Naive thymus-derived CD8-positive, alpha-beta T cell (primary cell): ENCODE results near the gene C1QL4. TPM values are rescaled to one million over a fixed set of nuclear protein-coding genes. Genes with fewer than 3 reads are reported as not detected.
A peak's percentile ranks its signal among the peaks of the same experiment; 100 is the strongest.
"Not testable (repeated sequence)": the region's sequence is repeated elsewhere in the genome, so short reads cannot be mapped to it uniquely, and the experiment has no call there.

ENCODE experiments used
- ATAC-seq, 2 donors: fragments of 150-1000 bp; cut with Tn5 transposase in 1 of 2; sonication (Bioruptor Pico), chemical (Tn5 transposase) in 1 of 2; 1 replicate in 1 of 2; 2 replicates in 1 of 2; pipeline ENCODE4 v1.10.0; 2021; ENCODE audit warnings: mild to moderate bottlenecking in 2 of 2, moderate library complexity in 2 of 2
- POLR2A ChIA-PET: fragments of 350-600 bp; sonication (Branson Sonifier 250); formaldehyde crosslinking; loops from one replicate; lab custom pipeline; 2021; ENCODE audit warnings: antibody characterized with exemption; lab: Charles Lee
- DNase-seq, 10 donors: peaks; one replicate each; pipeline versions ENCODE4 v3.0.0 to v3.0.0-alpha.2; 2020 to 2022
- H3K27ac Mint-ChIP-seq, 10 donors: one replicate each; pipeline ENCODE4 v1.8.0; 2020 to 2022; ENCODE audit warnings: mild to moderate bottlenecking in 10 of 10, mixed read lengths in 10 of 10, moderate library complexity in 4 of 10, inconsistent platforms in 1 of 10
- H3K27me3 Mint-ChIP-seq, 5 donors: one replicate each; pipeline ENCODE4 v1.8.0; 2021 to 2022; ENCODE audit warnings: mixed read lengths in 5 of 5
- H3K36me3 Mint-ChIP-seq, 3 donors: one replicate each; pipeline ENCODE4 v1.8.0; 2020 to 2022; ENCODE audit warnings: mixed read lengths in 3 of 3, mild to moderate bottlenecking in 2 of 3, inconsistent platforms in 1 of 3
- H3K4me1 Mint-ChIP-seq, 4 donors: one replicate each; pipeline ENCODE4 v1.8.0; 2021 to 2022; ENCODE audit warnings: mixed read lengths in 4 of 4
- H3K4me3 Mint-ChIP-seq, 10 donors: one replicate each; pipeline ENCODE4 v1.8.0; 2020 to 2022; ENCODE audit warnings: mild to moderate bottlenecking in 10 of 10, mixed read lengths in 10 of 10, moderate library complexity in 6 of 10, inconsistent platforms in 1 of 10
- H3K9me3 Mint-ChIP-seq, 9 donors: one replicate each; pipeline ENCODE4 v1.8.0; 2020 to 2022; ENCODE audit warnings: mixed read lengths in 9 of 9, mild to moderate bottlenecking in 3 of 9, inconsistent platforms in 1 of 9, moderate library complexity in 1 of 9
- polyA plus RNA-seq, 3 donors: library from polyadenylated mRNA; unstranded; fragments of 300-500 nt; fragmentation: Illumina TruSeq; gene quantifications; one replicate each; pipeline ENCODE4 v1.2.3, GENCODE V29; 2021
- total RNA-seq, 8 experiments: library from RNA in 2 of 8; stranded (reverse) in 2 of 8; gene quantifications; one replicate each; pipeline ENCODE4 v1.2.3 and lab custom pipeline; 2021 to 2026

The C1QL4 gene
- total and polyA plus RNA-seq, 5 experiments from 2014 or later: not detected

DNA sequence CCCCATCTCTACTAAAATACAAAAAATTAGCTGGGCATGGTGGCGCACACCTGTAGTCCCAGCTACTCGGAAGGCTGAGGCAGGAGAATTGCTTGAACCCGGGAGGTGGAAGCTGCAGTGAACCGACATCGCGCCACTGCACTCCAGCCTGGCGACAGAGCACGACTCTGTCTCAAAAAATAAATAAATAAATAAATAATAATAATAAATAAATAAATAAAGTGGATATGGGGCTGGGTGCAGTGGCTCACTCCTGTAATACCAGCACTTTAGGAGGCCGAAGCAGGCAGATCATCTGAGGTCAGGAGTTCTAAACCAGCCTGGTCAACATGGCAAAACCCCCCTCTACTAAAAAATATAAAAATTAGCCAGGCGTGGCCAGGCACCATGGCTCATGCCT is 19.9 kb downstream of the C1QL4 start:
- H3K27ac Mint-ChIP-seq, POLR2A ChIA-PET, DNase-seq, H3K36me3 Mint-ChIP-seq, H3K4me3 Mint-ChIP-seq, H3K9me3 Mint-ChIP-seq, ATAC-seq, H3K4me1 Mint-ChIP-seq: not testable (repeated sequence)
- peaks cover 2 to 14% (median 3%) of the 10 kb centered on the region in 5 donors for H3K27me3 Mint-ChIP-seq

DNA sequence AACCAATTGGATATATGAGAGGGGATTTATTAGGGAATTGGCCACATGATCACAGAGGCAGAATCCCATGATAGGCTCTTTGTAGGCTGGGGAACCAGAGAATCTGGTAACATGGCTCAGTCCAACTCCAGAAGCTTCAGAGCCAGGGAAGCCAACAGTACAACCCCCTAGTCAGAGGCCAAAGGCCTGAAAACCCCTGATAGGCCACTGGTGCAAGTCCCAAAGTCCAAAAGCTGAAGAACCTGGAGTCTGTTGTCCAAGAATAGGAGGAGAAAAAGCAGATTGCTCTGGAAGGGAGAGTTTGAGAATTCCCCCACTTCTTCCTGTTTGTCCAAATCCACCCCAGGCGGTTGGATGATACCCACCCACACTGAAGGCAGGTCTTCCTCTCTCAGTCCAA is 22.2 kb downstream of the C1QL4 start:
- peak overlapping the region in 1 of 10 donors; percentile 47 for H3K27ac Mint-ChIP-seq
- no peaks in the 10 kb centered on the region for H3K36me3 Mint-ChIP-seq
- ATAC-seq (no peak), DNase-seq (no peak)
- POLR2A ChIA-PET: interaction anchor here (0.7 kb wide), 1 partner anchor 21 kb away, joined by 3 read pairs; no protein-coding TSS in a partner anchor
- no peaks in the 10 kb centered on the region for H3K9me3 Mint-ChIP-seq
- H3K27me3 Mint-ChIP-seq: peaks cover 2 to 15% (median 8%) of the 10 kb centered on the region in 5 donors
- H3K4me1 Mint-ChIP-seq: no peaks in the 10 kb centered on the region
- no peak overlapping the region for H3K4me3 Mint-ChIP-seq

DNA sequence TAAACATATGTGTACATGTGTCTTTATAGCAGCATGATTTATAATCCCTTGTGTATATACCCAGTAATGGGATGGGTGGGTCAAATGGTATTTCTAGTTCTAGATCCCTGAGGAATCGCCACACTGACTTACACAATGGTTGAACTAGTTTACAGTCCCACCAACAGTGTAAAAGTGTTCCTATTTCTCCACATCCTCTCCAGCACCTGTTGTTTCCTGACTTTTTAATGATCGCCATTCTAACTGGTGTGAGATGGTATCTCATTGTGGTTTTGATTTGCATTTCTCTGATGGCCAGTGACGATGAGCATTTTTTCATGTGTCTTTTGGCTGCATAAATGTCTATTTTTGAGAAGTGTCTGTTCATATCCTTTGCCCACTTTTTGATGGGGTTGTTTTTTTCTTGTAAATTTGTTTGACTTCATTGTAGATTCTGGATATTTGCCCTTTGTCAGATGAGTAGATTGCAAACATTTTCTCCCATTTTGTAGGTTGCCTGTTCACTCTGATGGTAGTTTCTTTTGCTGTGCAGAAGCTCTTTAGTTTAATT is 26.5 kb downstream of the C1QL4 start:
- H3K27me3 Mint-ChIP-seq: peaks cover 13 to 52% (median 22%) of the 10 kb centered on the region in 5 donors
- H3K4me1 Mint-ChIP-seq, H3K36me3 Mint-ChIP-seq, POLR2A ChIA-PET, H3K4me3 Mint-ChIP-seq, ATAC-seq, H3K27ac Mint-ChIP-seq, DNase-seq, H3K9me3 Mint-ChIP-seq: not testable (repeated sequence)

DNA sequence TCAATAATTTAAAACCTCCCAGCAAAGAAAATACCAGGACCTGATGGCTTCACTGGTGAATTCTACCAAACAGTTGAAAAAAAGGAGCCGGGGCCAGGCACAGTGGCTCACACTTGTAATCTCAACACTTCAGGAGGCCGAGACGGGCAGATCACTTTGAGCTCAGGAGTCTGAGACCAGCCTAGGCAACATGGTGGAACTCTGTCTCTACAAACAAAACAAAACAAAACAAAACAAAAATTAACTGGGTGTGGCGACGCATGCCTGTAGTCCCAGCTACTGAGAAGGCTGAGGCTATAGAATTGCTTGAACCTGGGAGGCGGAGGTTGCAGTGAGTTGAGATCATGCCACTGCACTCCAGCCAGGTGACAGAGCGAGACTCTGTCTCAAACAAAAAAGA is 27.6 kb downstream of the C1QL4 start:
- DNase-seq: no peak
- H3K4me3 Mint-ChIP-seq: no peak overlapping the region
- no peak for ATAC-seq
- peak overlapping the region in 1 of 10 donors; percentile 34 for H3K27ac Mint-ChIP-seq
- POLR2A ChIA-PET: no interaction called here
- no peaks in the 10 kb centered on the region for H3K9me3 Mint-ChIP-seq
- H3K36me3 Mint-ChIP-seq: no peaks in the 10 kb centered on the region
- peaks cover 14 to 54% (median 23%) of the 10 kb centered on the region in 5 donors for H3K27me3 Mint-ChIP-seq
- H3K4me1 Mint-ChIP-seq: no peaks in the 10 kb centered on the region

DNA sequence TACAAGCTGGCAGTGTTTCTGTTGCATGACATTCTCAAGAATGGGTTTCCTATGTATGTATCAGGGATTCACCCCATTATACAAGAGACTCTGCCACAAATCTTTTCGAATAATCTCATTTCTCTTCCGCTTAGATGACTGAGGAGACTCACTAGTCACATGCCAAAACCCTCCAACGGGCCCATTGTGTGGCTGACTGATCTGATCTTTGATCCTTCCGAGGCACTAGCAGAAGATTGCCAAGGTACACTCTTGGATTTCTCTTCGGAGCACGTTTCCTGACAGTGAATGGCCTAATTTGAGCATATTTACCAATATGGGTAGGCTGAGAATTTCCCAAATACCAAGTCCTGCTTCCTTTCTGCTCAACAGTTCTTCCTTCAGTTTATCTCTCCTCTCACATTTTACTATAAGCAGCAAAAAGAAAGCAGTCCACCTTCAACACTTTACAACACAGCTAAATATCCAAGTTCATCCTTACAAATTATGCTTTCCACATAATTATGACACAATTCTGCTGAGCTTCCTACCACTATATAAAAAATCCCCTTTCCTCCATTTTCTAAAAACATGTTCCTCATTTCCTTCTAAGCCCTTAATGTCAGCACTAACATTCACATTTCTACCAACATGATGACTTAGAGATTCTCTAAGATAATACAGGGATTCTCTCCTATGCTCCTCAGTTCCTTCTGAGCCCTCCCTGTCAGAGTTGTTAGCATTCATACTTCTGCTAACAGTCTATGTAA is 31.1 kb downstream of the C1QL4 start:
- no peaks in the 10 kb centered on the region for H3K36me3 Mint-ChIP-seq
- no peak overlapping the region for H3K4me3 Mint-ChIP-seq
- DNase-seq (no peak), ATAC-seq (no peak)
- peaks cover 26 to 71% (median 35%) of the 10 kb centered on the region in 5 donors for H3K27me3 Mint-ChIP-seq
- H3K9me3 Mint-ChIP-seq: no peaks in the 10 kb centered on the region
- POLR2A ChIA-PET: no interaction called here
- H3K4me1 Mint-ChIP-seq: no peaks in the 10 kb centered on the region
- no peak overlapping the region for H3K27ac Mint-ChIP-seq

DNA sequence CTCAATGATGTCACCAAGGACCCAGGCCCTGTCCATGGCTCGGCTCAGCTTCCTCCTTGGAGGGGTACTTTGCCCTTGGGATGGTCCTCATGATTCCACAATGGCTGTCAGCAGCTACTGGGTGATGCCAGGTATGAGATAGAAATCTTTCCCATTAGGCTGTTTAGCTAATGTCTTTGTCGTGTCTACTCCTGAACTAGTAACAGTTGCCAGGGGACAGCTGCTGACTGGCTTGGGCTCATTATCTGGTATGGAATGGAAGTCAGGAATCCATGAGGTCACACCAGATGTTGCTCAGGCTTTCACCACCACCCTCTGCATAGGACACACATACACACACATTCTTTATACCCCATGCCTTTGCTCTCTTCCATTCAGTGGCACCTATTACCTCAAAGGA is 32.8 kb downstream of the C1QL4 start:
- Mint-ChIP-seq H3K9me3 (no peaks in the 10 kb centered on the region), H3K4me1 (no peaks in the 10 kb centered on the region), H3K27ac (no peak overlapping the region), H3K27me3 (peaks cover 27 to 73% (median 39%) of the 10 kb centered on the region in 5 donors), H3K4me3 (no peak overlapping the region), H3K36me3 (no peaks in the 10 kb centered on the region)
- POLR2A ChIA-PET: no interaction called here
- ATAC-seq (no peak), DNase-seq (no peak)

DNA sequence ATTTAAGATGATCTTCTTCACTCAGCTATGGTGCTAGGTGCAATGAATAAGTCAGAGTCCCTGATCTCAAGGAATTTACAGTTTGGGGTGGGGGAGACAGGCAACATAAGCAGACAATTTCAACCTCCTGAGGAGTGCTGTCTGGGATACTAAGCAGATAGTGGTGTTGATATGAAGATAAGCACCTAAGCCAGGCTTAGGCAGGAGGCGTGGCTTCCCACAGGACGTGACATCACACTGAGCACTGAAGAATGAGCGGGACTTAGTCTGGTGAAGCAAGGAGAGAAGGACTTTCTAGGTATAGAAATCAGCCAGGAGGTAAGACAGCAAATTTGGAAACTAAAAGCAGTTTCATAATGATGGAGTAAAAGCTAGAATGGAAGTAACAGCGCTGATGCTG is 35.2 kb downstream of the C1QL4 start:
- Mint-ChIP-seq H3K9me3 (no peaks in the 10 kb centered on the region), H3K27me3 (peaks cover 34 to 76% (median 48%) of the 10 kb centered on the region in 5 donors), H3K36me3 (peaks cover 0 to 3% (median 0%) of the 10 kb centered on the region in 3 donors), H3K4me1 (peaks cover 4 to 17% (median 13%) of the 10 kb centered on the region in 4 donors), H3K27ac (no peak overlapping the region), H3K4me3 (no peak overlapping the region)
- no peak for ATAC-seq
- POLR2A ChIA-PET: no interaction called here
- no peak for DNase-seq

DNA sequence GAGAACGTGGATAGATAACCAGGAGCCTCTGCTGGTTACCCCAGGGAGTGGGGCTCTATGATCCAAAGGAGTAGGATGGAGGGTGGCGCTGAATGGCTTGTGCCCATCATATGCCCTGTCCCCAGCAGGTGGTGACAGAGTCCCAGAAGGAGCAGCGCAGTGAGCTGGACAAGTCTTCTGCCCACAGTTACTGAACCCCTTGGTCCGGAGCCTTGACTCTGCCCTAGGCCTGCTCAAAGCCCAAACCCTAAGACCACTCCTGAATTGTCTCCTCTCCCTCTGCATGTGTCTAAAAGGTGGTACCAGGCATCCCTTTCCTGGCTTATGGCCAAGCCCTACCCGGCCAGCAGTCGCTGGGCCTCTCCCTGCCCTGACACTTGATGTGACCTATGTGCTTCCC is 38.8 kb downstream of the C1QL4 start:
- H3K27ac Mint-ChIP-seq: peak overlapping the region in 1 of 10 donors; percentile 25
- POLR2A ChIA-PET: no interaction called here
- peak overlapping the region in 7 of 10 donors; percentile 7 to 78 (median 53) for H3K4me3 Mint-ChIP-seq
- H3K36me3 Mint-ChIP-seq: peaks cover 0 to 3% (median 0%) of the 10 kb centered on the region in 3 donors
- H3K27me3 Mint-ChIP-seq: peaks cover 35 to 88% (median 46%) of the 10 kb centered on the region in 5 donors
- peaks cover 4 to 23% (median 21%) of the 10 kb centered on the region in 4 donors for H3K4me1 Mint-ChIP-seq
- H3K9me3 Mint-ChIP-seq: no peaks in the 10 kb centered on the region
- ATAC-seq: no peak
- DNase-seq: no peak

DNA sequence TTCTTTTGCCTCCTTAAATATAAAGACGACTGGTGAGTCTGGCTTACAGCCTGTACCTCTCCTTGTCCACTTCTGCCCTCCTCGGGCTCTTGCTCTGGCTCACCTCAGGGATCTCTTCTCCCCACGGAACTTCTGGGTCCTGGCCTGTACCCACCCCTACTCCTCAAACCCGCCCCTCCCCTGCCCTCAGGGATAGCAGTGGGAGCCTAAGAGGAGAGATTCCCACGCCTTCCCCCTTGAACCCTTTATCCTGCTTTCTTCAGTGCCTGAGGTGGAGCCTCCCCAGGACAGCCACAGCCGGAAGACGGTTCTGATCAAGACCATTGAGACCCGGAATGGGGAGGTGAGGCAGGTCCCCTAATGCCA is 39.3 kb downstream of the C1QL4 start:
- POLR2A ChIA-PET: interaction anchor here (1.5 kb wide), 1 partner anchor 50 kb away, joined by 3 read pairs; no protein-coding TSS in a partner anchor
- Mint-ChIP-seq H3K36me3 (peaks cover 0 to 3% (median 0%) of the 10 kb centered on the region in 3 donors), H3K9me3 (no peaks in the 10 kb centered on the region), H3K27ac (peak overlapping the region in 1 of 10 donors; percentile 9), H3K4me3 (peak overlapping the region in 8 of 10 donors; percentile 7 to 78 (median 51)), H3K4me1 (peaks cover 4 to 23% (median 21%) of the 10 kb centered on the region in 4 donors), H3K27me3 (peaks cover 30 to 86% (median 42%) of the 10 kb centered on the region in 5 donors)
- ATAC-seq (no peak), DNase-seq (no peak)

DNA sequence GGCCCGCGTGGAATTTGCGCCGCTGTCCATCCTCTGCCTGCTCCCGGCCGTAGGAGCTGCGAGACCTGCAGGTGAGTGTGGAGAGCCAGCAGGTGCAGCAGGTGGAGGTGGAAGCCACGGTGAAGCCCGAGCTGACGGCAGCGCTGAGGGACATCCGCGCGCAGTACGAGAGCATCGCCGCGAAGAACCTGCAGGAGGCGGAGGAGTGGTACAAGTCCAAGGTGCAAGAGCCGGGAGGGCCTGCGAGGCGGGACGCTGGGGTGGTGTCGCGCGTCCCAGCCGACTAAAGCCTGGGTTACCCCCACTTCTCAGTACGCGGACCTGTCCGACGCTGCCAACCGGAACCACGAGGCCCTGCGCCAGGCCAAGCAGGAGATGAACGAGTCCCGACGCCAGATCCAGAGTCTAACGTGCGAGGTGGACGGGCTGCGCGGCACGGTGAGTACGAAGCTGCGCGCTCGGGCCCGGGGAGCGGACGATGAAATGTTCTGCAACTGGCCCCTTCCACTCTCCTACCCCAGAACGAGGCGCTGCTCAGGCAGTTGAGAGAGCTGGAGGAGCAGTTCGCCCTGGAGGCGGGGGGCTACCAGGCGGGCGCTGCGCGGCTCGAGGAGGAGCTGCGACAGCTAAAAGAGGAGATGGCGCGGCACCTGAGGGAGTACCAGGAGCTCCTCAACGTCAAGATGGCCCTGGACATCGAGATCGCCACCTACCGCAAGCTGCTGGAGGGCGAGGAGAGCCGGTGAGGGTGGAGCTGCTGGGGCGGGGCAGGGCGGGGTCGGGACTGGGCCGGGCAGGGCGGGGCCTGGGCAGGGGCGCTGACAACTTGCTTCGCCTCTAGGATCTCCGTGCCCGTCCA is 39.9 kb downstream of the C1QL4 start:
- Mint-ChIP-seq H3K27ac (no peak overlapping the region), H3K27me3 (peaks cover 30 to 81% (median 41%) of the 10 kb centered on the region in 5 donors), H3K9me3 (no peaks in the 10 kb centered on the region), H3K36me3 (peaks cover 0 to 3% (median 0%) of the 10 kb centered on the region in 3 donors), H3K4me3 (peak overlapping the region; percentile 60 to 78 (median 69)), H3K4me1 (peaks cover 4 to 23% (median 21%) of the 10 kb centered on the region in 4 donors)
- peak in 2 of 10 donors; percentile 11 to 41 for DNase-seq
- POLR2A ChIA-PET: interaction anchor here (0.6 to 1.5 kb wide), 4 partner anchors 29 to 160 kb away, joined by 3 to 5 read pairs (median 3); no protein-coding TSS in a partner anchor
- ATAC-seq: peak; percentile 73 to 78

DNA sequence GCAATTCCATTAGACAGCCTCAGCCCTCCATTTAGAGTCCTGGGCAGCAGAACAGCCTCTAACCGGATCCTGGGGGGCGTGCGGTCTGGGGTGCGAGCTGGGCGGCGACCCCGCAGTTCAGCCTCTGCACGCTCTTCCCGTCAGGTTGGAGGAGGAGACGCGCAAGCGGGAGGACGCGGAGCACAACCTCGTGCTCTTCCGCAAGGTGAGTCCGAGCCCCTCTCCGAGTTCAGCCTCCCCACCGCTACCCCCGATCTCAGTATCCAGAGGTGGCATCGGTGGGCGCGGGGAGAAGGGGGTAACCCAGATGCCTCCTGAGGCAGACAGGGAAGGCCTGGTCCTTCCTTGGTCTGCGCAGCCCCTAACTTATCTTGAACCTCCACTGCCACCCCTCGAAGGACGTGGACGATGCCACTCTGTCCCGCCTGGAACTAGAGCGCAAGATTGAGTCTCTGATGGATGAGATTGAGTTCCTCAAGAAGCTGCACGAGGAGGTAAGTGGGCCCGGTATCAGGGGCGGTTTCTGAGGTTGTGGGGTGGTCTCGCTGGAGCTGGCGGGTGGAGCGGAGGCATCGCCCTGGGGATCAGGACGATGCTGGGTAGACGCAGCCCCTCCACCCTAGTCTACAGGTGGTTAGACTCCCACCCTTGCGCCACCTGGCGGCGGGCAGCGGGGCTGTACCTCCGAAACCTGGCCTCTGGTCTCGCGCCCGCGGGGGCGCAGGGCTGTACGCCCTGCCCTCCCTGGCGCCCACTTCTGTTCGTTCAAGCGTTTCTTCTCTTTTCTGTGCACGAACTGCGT is 40.8 kb downstream of the C1QL4 start:
- Mint-ChIP-seq H3K4me1 (peaks cover 4 to 23% (median 21%) of the 10 kb centered on the region in 4 donors), H3K27ac (no peak overlapping the region), H3K9me3 (no peaks in the 10 kb centered on the region), H3K36me3 (peaks cover 0 to 3% (median 0%) of the 10 kb centered on the region in 3 donors), H3K27me3 (peaks cover 25 to 81% (median 40%) of the 10 kb centered on the region in 5 donors), H3K4me3 (peak overlapping the region in 9 of 10 donors; percentile 48 to 78 (median 69))
- DNase-seq (peak; percentile 43 to 83 (median 62)), ATAC-seq (peak; percentile 83 to 88)
- POLR2A ChIA-PET: interaction anchor here (0.6 to 1.5 kb wide), 4 partner anchors 28 to 161 kb away, joined by 3 to 5 read pairs (median 3); no protein-coding TSS in a partner anchor
